GM13976 (cell line): ENCODE measurements around the gene PITPNM1.
"Not testable (repeated sequence)": the region's sequence is repeated elsewhere in the genome, so short reads cannot be mapped to it uniquely, and the experiment has no call there.

Source experiments
- DNase-seq: peaks from one replicate; pipeline ENCODE4 v3.0.0; 2012; ENCODE audit warnings: low spot score
- in situ Hi-C: fragments of 300-500 bp; cut with MboI; formaldehyde crosslinking; loops from one replicate; pipeline ENCODE4 v1.12.0; 2022; ENCODE audit warnings: low sequenced_read_pairs, mixed read lengths, inconsistent platforms; ENCODE audit not compliant: unreplicated experiment
- TF ChIP-seq, protein P1 (sequence below): IDR thresholded peaks from 2 replicates; pipeline ENCODE4 v1.5.1; 2012; ENCODE audit warnings: borderline replicate concordance, mild to moderate bottlenecking; ENCODE audit not compliant: insufficient read depth; ENCODE audit errors: extremely low read depth, missing control alignments, control extremely low read depth

PITPNM1 gene

DNA sequence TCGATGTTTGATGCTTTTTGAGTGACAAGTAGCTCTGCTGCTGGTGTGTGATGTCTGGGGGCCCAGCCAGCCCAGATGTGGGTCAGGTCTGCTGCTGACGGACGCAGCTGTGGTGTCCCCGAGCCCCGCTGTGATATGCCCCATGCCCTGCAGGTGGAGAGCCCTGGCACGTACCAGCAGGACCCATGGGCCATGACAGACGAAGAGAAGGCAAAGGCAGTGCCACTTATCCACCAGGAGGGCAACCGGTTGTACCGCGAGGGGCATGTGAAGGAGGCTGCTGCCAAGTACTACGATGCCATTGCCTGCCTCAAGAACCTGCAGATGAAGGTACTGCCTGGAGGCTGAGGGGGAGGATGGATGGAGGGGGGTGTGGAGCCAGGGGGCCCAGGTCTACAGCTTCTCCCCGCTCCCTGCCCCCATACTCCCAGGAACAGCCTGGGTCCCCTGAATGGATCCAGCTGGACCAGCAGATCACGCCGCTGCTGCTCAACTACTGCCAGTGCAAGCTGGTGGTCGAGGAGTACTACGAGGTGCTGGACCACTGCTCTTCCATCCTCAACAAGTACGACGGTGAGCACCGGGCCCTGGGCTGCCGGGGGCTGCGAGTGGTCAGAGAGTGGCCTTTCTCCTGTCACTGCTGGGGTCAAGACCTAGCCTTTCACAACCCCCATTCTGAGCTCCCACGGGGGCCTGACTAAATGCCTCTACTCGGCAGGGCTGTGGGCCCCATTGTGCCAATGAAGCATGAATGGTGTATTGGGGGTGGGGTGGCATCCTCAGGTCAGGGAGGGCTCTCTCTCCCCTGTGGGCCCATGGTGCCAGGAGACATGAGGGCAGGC, 15.1 kb downstream of the PITPNM1 start:
- no peak for DNase-seq
- in situ Hi-C loops: no loop called here
- TF ChIP-seq, protein P1, sequence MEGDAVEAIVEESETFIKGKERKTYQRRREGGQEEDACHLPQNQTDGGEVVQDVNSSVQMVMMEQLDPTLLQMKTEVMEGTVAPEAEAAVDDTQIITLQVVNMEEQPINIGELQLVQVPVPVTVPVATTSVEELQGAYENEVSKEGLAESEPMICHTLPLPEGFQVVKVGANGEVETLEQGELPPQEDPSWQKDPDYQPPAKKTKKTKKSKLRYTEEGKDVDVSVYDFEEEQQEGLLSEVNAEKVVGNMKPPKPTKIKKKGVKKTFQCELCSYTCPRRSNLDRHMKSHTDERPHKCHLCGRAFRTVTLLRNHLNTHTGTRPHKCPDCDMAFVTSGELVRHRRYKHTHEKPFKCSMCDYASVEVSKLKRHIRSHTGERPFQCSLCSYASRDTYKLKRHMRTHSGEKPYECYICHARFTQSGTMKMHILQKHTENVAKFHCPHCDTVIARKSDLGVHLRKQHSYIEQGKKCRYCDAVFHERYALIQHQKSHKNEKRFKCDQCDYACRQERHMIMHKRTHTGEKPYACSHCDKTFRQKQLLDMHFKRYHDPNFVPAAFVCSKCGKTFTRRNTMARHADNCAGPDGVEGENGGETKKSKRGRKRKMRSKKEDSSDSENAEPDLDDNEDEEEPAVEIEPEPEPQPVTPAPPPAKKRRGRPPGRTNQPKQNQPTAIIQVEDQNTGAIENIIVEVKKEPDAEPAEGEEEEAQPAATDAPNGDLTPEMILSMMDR: no peak

DNA sequence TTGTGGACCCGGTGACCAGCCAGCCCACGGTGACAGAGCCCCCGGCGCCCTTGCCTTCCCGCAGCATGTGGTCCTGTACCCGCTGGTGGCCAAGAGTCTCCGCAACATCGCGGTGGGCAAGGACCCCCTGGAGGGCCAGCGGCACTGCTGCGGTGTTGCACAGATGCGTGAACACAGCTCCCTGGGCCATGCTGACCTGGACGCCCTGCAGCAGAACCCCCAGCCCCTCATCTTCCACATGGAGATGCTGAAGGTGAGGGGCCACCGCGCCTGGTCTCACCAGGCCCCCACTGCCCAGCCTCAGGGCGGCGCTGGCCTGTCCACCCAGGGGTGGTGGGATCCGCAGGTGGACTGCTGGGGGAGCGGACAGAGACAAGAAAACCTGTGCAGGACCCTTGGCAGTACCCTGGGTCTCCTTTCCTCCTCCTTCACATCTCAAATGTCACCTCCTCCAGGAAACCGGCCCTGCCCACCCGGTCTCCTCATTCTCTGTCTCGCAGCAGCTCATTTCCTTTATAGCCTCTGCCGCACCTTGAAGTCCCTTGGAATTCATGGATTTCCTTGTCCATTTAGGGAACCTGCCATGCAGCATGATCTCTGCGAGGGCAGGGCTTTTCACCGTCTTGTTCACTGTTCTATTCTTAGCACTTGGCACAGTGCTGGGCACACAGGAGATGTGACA, 15.8 kb downstream of the PITPNM1 start:
- TF ChIP-seq, protein P1: no peak
- DNase-seq: no peak
- in situ Hi-C loops: no loop called here

DNA sequence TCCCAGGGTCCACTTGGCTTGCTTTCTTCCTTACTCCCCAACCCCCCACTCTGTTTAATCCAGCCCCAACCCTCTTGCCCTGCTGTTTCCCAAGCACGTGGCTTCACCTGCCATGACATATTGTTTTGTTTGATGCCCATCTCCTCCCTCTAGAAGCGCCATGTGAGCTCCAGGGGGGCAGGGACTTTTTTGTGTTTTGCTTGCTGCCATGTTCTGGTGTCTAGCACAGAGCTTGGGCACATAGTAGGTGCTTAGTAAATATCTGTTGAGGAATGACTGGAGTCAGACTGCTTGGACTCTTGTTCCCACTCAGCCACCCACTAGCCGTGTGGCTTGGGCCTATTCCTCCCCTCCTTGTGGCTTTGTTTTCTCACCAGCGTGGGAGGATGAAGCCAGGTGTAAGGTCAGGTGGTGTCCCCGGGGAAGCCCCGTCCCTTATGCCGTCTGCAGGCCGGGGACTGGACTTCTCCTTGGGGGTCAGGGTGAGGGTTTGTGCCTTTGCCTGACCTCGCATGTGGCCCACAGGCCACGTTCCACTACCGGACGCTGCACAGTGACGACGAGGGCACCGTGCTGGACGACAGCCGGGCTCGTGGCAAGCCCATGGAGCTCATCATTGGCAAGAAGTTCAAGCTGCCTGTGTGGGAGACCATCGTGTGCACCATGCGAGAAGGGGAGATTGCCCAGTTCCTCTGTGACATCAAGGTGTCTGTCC, 18.5 kb downstream of the PITPNM1 start:
- in situ Hi-C loops: no loop called here
- TF ChIP-seq, protein P1: no peak

DNA sequence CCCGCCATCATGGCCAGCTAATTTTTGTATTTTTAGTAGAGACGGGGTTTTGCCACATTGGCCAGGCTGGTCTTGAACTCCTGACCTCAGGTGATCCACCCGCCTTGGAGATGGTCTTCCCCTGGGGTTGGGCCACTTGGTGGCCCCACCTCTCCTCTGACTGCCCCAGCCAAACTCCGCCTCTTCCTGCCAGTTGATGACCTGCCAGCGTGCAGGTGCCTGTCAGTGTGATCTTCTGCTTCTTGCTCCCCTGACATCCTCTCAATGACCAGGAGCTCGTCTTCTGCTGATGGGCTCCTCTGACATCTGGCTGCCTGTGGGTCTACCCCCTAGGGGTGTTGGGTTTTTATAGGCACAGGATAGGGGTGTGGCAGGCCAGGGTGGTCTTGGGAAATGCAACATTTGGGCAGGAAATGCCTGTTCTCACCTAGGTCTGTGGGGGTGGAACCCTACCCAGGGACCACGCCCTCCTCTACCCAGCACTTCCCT, 19.2 kb downstream of the PITPNM1 start:
- in situ Hi-C loops: not testable (repeated sequence)
- peak; percentile 67 for DNase-seq

More for the DNA sequence above, 18.5 kb downstream of the PITPNM1 start:
- DNase-seq: peak; percentile 85

DNA sequence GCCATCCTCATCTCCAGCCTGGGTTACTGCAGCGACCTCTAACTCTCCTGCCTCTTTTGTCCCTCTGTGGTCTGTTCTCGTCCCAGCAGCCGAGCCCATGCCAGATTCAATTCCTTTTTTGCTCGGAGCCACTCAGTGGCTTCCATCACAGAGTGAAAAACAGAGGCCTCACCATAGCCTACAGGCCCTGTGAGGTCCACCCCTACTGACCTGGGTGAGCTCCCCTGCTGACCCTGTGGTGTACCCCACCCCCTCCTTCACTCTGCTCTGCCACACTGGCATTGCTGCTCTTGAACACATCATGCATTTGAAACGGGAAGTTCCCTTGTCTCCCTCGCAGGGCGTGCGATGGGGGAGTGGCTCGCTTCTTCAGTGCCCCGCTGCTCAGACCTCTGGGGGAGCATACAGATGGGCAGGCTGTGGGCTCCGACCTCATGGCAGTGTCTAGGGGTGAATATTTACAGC, 20.3 kb downstream of the PITPNM1 start:
- in situ Hi-C loops: no loop called here
- TF ChIP-seq, protein P1: peak; percentile 10
- DNase-seq: no peak

DNA sequence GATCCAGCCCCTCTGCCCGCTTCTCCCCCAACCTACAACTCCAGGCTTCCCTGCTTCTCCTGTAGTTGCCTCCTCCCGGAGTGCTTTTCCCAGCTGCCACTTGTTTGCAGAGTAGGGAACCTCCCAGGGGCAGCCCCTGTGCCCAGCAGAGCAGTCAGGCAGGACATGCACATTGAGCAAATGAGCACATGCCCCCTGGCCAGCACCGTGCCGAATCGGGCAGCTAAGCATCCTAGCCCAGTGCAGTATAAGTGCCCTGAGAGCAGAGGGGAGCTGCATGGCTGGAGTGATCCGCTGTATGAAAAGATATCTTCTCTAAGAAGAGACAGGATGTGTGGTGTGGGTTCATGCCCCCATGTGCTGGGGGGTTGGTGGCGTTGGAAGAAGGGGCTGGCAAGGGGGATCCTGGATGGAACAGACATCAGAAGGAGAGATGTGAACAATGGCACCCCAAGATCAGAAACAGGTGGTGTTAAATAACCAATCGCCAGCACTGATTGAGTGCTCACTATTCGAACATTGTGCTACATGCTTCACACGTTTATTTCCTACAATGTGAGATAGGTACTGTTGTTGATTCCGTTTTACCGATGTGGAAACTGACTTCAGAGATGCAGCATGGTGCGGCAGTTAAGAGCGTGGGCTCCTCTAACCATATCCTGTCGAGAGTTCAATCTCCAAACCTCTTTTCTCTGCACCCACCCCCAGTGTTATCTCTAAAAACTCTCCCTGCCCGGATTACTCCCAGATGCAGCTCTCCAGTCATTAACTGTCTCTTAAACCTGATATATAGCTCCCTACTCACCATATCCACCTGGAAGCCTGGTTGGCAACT, 21.1 kb downstream of the PITPNM1 start:
- in situ Hi-C loops: no loop called here
- peak; percentile 61 for DNase-seq

More for the DNA sequence above, 21.1 kb downstream of the PITPNM1 start:
- TF ChIP-seq, protein P1: no peak
